HL-60/S4 treated with retinoic acid at 250 ng/mL for 4 days and 3 days (cell line): ENCODE data around the gene BSN.

Experiments used
- in situ Hi-C: fragments of 300-500 bp; cut with MboI; formaldehyde crosslinking; loops from 2 replicates; pipeline ENCODE4 v1.7.0; 2022; ENCODE audit warnings: low sequenced_read_pairs

The BSN gene

DNA sequence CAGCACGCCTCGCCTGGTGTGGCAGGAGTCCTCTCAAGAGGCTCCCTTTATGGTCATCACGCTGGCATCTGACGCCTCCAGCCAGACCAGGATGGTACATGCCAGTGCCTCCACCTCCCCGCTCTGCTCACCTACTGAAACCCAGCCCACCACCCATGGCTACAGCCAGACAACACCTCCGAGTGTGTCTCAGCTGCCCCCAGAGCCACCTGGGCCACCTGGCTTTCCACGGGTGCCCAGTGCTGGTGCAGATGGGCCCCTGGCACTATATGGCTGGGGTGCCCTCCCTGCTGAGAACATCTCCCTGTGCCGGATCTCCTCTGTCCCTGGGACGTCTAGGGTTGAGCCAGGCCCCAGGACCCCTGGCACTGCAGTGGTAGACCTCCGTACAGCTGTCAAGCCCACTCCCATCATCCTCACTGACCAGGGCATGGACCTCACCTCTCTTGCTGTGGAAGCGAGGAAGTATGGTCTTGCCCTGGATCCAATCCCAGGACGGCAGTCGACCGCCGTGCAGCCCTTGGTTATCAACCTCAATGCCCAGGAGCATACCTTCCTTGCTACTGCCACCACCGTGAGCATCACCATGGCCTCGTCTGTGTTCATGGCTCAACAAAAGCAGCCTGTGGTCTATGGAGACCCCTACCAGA, 100.0 kb downstream of the BSN start:
- in situ Hi-C loops = no loop called here

DNA sequence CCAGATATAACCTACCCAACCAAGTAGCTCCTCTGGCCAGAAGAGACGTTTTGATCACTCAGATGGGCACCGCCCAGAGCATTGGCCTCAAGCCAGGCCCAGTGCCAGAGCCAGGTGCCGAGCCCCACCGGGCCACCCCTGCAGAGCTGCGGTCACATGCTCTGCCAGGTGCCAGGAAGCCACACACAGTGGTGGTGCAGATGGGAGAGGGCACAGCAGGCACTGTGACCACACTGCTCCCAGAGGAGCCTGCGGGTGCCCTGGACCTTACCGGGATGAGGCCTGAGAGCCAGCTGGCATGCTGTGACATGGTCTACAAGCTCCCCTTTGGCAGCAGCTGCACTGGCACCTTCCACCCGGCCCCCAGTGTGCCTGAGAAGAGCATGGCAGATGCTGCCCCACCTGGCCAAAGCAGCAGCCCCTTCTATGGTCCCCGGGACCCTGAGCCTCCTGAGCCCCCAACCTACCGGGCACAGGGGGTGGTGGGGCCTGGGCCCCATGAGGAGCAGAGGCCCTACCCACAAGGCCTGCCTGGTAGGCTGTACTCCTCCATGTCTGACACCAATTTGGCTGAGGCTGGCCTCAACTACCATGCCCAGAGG, 100.8 kb downstream of the BSN start:
- in situ Hi-C loops = no loop called here

DNA sequence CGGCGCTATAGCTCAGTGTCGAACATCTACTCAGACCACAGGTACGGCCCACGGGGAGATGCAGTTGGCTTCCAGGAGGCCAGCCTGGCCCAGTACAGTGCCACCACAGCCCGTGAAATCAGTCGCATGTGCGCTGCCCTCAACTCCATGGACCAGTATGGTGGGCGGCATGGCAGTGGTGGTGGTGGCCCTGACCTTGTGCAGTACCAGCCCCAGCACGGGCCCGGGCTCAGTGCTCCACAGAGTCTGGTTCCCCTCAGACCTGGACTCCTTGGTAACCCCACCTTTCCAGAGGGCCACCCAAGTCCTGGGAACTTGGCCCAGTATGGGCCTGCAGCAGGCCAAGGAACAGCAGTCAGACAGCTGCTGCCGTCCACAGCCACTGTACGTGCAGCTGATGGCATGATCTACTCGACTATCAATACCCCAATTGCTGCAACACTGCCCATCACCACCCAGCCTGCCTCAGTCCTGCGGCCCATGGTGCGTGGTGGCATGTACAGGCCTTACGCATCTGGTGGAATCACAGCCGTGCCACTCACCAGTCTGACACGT, 101.5 kb downstream of the BSN start:
- in situ Hi-C loops = no loop called here

DNA sequence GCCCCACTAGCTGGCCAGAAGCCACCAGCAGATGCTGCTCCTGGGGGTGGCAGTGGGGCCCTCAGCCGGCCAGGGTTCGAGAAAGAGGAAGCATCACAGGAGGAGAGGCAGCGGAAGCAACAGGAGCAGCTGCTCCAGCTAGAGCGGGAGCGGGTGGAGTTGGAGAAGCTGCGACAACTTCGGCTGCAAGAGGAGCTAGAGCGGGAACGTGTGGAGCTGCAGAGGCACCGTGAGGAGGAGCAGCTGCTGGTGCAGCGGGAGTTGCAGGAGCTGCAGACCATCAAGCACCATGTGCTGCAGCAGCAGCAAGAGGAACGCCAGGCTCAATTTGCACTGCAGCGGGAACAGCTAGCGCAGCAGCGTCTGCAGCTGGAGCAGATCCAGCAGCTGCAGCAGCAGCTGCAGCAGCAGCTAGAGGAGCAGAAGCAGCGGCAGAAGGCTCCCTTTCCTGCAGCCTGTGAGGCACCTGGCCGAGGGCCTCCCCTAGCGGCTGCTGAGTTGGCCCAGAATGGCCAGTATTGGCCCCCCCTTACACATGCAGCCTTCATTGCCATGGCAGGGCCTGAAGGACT, 102.3 kb downstream of the BSN start:
- in situ Hi-C loops = no loop called here

DNA sequence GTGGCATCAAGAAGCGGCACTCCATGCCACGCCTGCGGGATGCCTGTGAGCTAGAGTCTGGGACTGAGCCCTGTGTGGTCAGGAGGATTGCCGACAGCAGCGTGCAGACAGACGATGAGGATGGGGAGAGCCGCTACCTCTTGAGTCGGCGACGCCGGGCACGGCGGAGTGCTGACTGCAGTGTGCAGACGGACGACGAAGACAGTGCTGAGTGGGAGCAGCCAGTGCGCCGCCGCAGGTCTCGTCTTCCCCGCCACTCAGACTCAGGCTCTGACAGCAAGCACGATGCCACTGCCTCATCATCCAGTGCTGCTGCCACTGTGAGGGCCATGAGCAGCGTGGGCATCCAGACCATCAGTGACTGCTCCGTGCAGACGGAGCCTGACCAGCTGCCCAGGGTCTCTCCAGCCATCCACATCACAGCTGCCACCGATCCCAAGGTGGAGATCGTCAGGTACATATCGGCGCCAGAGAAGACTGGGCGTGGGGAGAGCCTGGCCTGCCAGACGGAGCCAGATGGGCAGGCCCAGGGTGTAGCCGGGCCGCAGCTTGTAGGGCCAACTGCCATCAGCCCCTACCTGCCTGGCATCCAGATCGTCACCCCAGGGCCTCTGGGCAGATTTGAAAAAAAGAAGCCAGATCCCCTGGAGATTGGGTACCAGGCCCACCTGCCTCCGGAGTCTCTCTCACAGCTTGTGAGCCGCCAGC, 103.1 kb downstream of the BSN start:
- in situ Hi-C loops = no loop called here

DNA sequence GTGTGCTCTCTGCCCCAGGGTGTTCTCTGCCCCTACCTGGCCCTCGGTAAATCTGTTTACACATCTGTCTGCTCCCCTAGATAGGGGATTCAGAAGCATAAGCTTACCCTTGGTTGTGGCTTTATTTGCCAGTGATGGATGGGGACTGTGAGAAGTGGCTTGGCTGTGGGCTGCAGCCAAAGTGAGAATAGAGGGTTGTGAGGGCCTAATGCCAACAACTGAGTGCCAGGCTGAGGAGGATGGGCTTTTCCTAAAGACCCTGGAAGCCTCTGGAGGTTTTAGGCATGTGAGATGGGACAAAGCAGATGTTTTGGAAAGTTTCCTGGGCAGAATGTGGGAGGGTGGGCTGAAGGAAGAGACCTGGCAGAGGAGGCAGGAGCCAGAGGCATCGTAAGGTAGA, 104.4 kb downstream of the BSN start:
- in situ Hi-C loops = no loop called here

DNA sequence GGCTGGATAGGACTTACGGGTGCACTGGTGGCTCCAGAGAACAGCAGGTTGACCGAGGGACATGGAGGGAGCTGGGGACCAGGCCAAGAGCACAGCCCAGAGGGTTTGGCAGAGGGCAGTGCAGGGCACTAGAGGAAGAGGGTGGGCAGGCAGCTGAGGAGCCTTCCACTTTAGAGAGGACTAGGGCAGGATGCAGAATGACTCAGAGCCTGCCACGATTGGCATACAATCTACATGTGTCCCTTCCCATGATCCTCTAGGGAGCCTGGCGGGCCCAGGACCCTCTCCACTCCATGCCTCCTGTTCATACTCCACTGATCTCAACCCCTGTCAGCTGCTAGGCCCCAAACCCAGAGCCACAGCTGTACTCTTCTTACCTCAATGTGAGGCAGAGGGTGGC, 105.5 kb downstream of the BSN start:
- in situ Hi-C loops = no loop called here

DNA sequence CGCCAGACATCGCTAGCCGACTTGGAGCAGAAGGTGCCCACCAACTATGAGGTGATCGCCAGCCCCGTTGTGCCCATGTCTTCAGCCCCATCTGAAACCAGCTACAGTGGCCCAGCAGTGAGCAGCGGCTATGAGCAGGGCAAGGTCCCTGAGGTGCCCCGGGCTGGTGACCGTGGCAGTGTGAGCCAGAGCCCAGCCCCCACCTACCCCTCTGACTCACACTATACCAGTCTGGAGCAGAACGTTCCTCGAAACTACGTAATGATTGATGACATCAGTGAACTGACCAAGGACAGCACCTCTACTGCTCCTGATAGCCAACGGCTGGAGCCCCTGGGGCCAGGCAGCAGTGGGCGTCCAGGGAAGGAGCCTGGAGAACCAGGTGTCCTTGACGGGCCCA, 107.0 kb downstream of the BSN start:
- in situ Hi-C loops = no loop called here

DNA sequence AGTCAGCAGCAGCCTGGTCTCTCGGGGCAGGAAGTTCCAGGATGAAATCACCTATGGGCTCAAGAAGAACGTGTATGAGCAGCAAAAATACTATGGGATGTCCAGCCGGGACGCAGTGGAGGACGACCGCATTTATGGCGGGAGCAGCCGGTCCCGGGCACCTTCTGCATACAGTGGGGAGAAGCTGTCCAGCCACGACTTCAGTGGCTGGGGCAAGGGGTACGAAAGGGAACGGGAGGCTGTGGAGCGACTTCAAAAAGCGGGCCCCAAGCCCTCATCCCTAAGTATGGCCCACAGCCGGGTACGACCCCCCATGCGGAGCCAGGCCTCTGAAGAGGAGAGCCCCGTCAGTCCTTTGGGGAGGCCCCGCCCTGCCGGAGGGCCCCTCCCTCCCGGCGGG, 107.7 kb downstream of the BSN start:
- in situ Hi-C loops = no loop called here

DNA sequence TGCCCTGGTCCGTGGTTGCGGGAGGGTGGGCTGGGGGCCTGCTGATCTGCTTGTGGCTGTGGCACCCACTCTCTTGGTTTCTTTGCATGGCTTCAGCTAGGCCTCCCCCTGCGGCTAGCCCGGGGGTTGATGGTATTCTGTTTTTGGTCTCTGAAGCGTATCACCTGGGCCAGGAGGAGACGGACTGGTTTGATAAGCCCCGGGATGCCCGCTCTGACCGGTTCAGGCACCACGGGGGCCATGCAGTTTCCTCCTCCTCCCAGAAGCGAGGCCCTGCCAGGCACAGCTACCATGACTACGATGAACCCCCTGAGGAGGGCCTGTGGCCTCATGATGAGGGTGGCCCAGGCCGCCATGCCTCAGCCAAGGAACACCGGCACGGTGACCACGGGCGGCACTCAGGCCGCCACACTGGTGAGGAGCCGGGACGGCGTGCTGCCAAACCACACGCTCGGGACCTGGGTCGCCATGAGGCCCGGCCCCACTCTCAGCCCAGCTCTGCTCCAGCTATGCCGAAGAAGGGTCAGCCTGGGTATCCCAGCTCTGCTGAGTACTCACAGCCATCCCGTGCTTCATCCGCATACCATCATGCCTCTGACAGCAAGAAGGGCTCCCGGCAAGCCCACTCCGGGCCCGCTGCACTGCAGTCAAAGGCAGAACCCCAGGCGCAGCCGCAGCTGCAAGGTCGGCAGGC, 108.6 kb downstream of the BSN start:
- in situ Hi-C loops = no loop called here

DNA sequence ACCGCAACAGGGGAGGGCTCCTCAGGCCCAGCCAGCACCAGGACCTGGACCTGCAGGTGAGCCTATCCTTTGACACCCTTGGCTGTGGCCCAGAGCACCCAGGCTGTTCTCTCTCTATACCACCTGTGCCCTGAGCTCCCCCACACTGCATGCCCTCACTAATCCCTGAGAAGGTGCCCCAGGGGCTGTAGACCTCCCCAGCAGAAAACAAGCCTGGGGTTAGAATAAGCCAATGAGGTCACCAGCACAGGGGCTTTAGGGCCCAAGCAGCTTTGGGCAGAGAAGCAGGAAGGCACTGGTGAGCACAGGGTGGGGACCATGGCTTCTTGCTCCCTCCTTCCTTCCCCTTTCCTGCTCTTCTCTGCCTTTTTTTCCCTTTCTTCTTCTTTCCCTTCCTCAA, 109.6 kb downstream of the BSN start:
- in situ Hi-C loops = no loop called here

DNA sequence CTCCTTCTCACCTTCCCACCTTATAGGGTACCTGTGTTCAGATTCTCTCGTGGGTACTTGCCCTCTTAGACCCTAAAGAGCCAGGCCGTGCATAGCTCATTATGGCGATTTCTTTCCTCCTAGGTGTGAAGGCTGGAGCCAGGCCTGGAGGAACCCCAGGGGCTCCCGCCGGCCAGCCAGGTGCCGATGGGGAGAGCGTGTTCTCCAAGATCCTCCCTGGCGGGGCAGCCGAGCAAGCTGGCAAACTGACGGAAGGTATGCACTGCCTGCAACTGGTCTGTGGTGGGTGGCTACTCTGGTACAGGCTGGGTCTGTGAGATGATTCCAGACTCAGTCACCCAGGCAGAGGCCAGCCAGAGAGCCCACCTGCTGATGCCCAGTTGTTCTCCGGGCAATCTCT, 110.0 kb downstream of the BSN start:
- in situ Hi-C loops = no loop called here

DNA sequence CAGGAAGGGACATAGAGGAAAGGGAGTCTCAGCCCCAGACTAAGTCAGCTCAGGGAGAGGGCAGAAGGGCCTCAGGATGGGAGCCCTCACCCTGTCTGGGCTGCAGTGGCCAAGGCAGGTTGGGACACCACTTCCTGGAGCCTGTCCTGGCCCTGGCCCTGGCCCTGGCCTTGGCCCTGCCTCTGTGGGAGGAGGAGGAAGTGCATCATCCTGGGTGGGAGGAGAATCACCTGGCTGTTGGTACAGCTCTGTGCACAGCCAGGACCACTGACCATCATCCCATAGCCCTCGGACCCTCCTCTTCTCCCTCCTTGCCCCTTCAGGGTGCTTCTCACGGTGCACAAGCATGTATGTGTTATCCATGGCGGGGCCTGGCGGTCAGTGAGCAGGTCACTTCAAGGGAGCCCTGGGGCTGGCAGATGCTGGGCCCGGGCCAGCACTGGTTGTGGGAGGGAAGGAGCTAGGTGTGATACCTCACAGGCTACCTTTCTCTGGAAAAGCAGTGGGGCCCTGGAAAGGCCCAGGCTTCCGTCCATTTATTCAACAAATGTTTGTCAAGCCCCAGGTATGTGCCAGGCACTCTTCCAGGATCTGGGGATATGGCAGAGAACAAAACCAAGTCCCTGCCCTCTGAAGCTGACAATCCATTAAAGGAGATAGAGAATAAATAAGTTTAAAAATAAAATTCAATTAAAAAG, 111.7 kb downstream of the BSN start:
- in situ Hi-C loops = no loop called here

DNA sequence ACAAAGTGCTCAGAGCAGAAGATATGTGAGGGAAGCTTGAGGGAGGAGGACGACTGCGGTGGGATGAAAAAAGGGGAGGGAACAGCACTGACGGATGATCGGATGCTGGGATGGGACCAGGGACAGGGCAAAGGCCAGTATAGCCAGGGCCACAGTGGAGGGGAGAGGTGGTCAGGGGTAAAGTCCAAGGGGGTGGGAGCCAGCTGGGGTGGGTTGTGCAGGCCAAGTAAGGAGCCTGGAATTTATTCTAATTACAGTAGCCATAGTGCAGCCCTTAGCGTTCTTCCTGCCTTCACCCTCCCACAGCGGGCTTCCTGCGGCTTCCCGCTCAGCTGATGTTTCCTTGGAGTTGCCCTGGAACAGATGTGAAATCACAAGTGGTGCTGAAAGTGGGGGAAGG, 112.3 kb downstream of the BSN start:
- in situ Hi-C loops = no loop called here

DNA sequence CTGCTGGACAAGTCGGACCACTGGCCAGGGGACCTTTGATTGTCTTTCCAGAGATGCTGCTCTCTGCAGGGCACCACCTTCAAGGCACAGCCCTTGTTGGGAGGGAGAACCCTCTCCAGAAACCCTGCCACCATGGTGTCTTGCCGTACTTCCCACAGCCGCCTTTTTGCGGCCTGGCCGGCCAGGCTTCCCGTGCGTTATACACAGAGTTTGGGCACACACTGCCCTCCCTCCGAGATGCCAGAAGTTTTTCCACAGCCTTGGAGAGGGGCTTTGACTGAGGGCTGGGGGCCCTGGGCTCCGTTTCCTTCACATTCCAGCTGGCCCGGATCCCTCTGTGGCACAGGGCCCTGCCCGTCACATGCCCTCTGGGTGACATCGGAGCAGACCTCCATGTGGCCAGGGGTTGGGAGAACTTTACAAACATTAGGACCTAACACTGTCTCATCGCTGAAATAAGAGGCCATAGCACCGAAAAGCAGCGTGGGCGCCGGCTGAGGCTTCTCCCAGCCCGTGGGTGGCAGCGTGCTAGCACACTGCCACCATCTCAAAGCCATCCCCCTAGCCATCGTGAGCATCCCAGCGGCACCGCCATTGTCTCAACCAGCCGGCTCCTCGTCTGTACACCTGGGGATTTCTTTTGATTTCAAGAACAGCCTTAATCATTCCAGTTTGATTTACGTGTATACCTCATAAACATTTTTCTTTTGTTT, 113.6 kb downstream of the BSN start:
- in situ Hi-C loops = no loop called here

DNA sequence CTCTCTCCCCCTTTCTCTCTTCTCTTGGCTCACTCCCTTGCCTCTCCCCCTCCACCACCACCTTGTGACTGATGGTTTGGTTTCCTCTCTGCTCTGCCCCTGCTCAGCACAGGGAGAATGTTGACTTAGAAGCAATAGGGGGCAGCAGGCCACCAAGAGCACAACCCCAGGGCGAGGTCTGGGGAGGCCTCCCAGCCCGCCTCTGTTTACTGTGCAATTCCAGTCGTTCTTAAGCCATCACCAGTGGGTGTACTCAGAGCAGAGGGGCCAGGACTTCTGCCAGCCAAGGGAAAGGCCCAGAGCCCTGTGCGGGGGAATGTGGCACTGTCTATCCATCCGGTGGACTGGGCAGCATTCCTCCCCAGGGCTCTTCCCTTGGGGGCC, 114.1 kb downstream of the BSN start:
- in situ Hi-C loops = no loop called here

DNA sequence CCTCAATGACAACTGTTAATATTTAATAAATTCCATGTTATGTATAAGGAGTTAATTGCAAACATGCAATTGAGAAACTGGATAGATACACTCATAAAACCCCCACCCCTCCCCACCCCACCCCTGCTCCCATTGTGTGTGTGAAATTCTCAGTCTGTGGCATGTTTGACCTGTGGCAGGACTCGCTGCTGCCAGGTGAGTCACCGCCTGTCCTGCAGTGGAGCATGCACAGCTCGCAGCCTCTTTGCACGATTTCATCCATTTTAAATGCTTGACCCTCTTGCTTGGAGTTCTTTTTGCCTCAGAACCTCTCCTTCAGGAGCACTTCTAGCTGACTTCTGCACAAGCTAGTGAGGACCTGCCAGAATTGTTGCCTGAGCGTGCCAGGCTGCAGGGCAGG, 114.6 kb downstream of the BSN start:
- in situ Hi-C loops = no loop called here

DNA sequence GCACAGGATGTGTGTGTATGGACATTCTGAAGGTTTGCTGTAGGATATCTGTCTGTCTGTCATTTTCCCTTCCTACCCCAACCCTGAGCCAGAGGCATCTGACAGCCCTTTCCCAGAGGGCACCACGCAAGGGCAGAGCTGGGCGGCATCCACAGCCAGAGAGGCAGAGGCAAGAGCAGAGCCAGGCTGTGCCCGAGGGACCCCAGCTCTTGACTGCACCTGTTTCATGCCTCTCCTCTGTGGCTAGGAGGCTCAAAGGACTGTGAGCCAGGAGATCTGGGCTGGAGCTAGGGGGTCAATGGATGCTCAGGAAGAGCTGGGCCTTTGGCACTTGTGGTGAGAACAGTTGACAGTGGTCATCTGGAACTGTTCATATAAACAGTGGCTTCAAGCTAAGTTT, 115.1 kb downstream of the BSN start:
- in situ Hi-C loops = no loop called here

DNA sequence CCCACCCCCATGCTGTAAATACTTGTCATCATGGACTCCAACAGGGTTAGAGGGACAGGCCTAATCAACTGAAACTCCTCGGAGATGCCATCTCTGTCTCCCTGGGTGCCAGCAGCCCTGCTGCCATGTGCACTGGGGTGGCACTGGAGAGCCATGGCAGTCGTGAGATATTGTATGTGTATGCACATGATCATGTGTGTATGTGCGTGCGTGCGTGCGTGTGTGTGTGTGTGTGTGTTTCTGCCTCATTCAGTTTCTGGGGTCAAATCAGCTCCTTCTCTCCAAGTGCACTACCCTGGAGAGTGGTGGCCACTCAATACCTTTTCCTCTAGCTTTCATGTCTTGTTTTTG, 116.6 kb downstream of the BSN start:
- in situ Hi-C loops = no loop called here
